Measurements from ENCODE around the gene ALOX15.

DNA sequence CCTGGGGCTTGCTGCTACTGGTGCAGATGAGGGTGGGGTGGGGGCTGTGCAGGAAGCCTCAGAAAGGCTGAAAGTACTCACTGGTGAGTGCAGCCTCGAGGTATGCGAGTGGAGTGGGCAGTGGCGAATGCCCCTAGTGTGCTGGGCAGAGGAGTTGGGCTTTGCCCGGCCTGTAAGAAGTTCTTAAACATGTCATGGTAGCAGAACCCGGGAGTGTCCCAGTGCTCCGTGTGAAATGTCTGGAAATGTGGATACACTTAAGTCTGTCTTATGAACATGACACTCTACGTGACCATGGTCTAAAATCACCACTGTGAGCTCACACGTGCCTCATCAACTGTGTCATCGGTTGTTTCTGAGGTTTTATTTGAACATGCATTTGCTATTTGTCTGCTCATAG is 55.4 kb downstream of the ALOX15 start:
- no peak for TF ChIP-seq EZH2 (IDR thresholded peaks at IDR 0.05; ENCODE audit: low read depth)
- TF ChIP-seq, protein P1, sequence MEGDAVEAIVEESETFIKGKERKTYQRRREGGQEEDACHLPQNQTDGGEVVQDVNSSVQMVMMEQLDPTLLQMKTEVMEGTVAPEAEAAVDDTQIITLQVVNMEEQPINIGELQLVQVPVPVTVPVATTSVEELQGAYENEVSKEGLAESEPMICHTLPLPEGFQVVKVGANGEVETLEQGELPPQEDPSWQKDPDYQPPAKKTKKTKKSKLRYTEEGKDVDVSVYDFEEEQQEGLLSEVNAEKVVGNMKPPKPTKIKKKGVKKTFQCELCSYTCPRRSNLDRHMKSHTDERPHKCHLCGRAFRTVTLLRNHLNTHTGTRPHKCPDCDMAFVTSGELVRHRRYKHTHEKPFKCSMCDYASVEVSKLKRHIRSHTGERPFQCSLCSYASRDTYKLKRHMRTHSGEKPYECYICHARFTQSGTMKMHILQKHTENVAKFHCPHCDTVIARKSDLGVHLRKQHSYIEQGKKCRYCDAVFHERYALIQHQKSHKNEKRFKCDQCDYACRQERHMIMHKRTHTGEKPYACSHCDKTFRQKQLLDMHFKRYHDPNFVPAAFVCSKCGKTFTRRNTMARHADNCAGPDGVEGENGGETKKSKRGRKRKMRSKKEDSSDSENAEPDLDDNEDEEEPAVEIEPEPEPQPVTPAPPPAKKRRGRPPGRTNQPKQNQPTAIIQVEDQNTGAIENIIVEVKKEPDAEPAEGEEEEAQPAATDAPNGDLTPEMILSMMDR (conservative IDR thresholded peaks at IDR 0.05): no peak

Measured in PC-9 (cell line).